Measurements from ENCODE around the gene SUDS3. TPM values are rescaled to one million over a fixed set of nuclear protein-coding genes. Genes with fewer than 3 reads are reported as not detected.
A peak's percentile ranks its signal among the peaks of the same experiment; 100 is the strongest.

SUDS3 gene
- total RNA-seq, 1 experiment from 2014 or later = 62.8 TPM

DNA sequence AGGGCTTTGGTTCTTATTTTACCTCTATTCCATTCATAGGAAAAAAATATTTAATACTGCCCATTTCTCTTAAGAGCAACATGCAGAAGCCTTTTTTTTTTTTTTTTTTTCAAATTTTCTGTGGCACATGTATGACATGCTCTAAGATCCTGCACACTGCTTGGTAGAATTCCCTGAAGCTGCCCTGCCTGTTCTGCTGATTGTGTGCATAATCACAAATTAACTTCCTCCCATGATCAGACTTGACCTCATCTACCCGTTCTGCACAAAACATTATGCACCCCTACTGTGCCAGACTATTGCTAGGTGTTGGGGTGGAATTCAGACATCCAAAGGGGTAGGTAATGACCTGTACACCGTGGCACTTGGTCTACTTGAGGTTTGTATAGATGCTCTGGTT, 22.2 kb downstream of the SUDS3 start:
- intact Hi-C loops (cut with micrococcal nuclease) = no loop called here
- CTCF ChIA-PET = no interaction called here
- no peaks in the 10 kb centered on the region for H3K27me3 ChIP-seq (ENCODE audit: low read length)
- peaks cover 48% of the 10 kb centered on the region for H3K36me3 ChIP-seq (ENCODE audit: low read depth, low read length)
- POLR2A ChIA-PET (ENCODE audit: unreplicated experiment) = no interaction called here
- H3K4me3 ChIP-seq (ENCODE audit: low read length) = no peak overlapping the region
- no peak overlapping the region for H3K27ac ChIP-seq (ENCODE audit: low read length)
- no peak overlapping the region for H2AFZ ChIP-seq (ENCODE audit: low read length)
- H3K9ac ChIP-seq (ENCODE audit: low read length) = no peak overlapping the region
- H3K79me2 ChIP-seq (ENCODE audit: low read length) = no peaks in the 10 kb centered on the region
- H3K9me3 ChIP-seq (ENCODE audit: low read length) = no peaks in the 10 kb centered on the region
- TF ChIP-seq EZH2 (IDR thresholded peaks at IDR 0.05; ENCODE audit: low read length, unreplicated experiment) (no peak), EZH2phosphoT487 (IDR thresholded peaks at IDR 0.05; ENCODE audit: borderline replicate concordance, low read length) (no peak)
- TF ChIP-seq, protein P1, sequence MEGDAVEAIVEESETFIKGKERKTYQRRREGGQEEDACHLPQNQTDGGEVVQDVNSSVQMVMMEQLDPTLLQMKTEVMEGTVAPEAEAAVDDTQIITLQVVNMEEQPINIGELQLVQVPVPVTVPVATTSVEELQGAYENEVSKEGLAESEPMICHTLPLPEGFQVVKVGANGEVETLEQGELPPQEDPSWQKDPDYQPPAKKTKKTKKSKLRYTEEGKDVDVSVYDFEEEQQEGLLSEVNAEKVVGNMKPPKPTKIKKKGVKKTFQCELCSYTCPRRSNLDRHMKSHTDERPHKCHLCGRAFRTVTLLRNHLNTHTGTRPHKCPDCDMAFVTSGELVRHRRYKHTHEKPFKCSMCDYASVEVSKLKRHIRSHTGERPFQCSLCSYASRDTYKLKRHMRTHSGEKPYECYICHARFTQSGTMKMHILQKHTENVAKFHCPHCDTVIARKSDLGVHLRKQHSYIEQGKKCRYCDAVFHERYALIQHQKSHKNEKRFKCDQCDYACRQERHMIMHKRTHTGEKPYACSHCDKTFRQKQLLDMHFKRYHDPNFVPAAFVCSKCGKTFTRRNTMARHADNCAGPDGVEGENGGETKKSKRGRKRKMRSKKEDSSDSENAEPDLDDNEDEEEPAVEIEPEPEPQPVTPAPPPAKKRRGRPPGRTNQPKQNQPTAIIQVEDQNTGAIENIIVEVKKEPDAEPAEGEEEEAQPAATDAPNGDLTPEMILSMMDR (conservative IDR thresholded peaks at IDR 0.05; ENCODE audit: low read depth, low read length) = no peak
- no peaks in the 10 kb centered on the region for H3F3A ChIP-seq (ENCODE audit: low read length, unreplicated experiment)
- no peaks in the 10 kb centered on the region for H3K4me1 ChIP-seq (ENCODE audit: insufficient read depth, low read length)
- ATAC-seq (no peak), DNase-seq (no peak)
- BruUV-seq (replicated peaks) = no TSS peak
- no peak overlapping the region for H3K4me2 ChIP-seq (ENCODE audit: low read length)
- no peaks in the 10 kb centered on the region for H4K20me1 ChIP-seq (ENCODE audit: low read length)
- no peaks in the 10 kb centered on the region for H3K9me2 ChIP-seq (replicated peaks; ENCODE audit: low read length)

DNA sequence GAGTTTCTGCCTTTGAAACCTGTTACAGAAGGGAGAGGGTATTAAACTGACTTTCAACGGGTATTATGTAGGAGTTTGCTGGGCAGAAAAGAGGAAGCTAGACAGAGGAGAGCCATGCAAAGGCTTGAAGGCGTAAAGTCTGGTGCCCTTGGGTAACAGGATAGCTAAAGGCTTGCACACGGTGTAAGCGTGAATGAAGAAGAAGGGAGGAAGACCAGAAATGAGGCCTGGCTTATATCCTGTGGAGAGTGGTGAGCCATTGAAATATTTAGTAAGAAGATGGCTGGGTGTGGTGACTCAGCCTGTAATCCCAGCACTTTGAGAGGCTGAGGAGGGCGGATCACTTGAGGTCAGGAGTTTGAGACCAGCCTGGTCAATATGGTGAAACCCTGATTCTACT, 22.6 kb downstream of the SUDS3 start:
- Histone ChIP-seq H3K4me1 (ENCODE audit: insufficient read depth, low read length) (no peaks in the 10 kb centered on the region), H3K79me2 (ENCODE audit: low read length) (no peaks in the 10 kb centered on the region), H3K4me3 (ENCODE audit: low read length) (no peak overlapping the region), H3K27ac (ENCODE audit: low read length) (no peak overlapping the region), H3K4me2 (ENCODE audit: low read length) (no peak overlapping the region), H3K9me3 (ENCODE audit: low read length) (no peaks in the 10 kb centered on the region), H2AFZ (ENCODE audit: low read length) (no peak overlapping the region), H4K20me1 (ENCODE audit: low read length) (no peaks in the 10 kb centered on the region), H3K9ac (ENCODE audit: low read length) (no peak overlapping the region), H3F3A (ENCODE audit: low read length, unreplicated experiment) (no peaks in the 10 kb centered on the region), H3K9me2 (replicated peaks; ENCODE audit: low read length) (no peaks in the 10 kb centered on the region), H3K27me3 (ENCODE audit: low read length) (no peaks in the 10 kb centered on the region), H3K36me3 (ENCODE audit: low read depth, low read length) (peaks cover 52% of the 10 kb centered on the region)
- no TSS peak for BruUV-seq (replicated peaks)
- ChIA-PET CTCF (no interaction called here), POLR2A (ENCODE audit: unreplicated experiment) (no interaction called here)
- DNase-seq = no peak
- no peak for ATAC-seq
- intact Hi-C loops (cut with micrococcal nuclease) = no loop called here
- TF ChIP-seq, protein P1 (conservative IDR thresholded peaks at IDR 0.05; ENCODE audit: low read depth, low read length) = no peak
- TF ChIP-seq EZH2 (IDR thresholded peaks at IDR 0.05; ENCODE audit: low read length, unreplicated experiment) = no peak
- no peak for TF ChIP-seq EZH2phosphoT487 (IDR thresholded peaks at IDR 0.05; ENCODE audit: borderline replicate concordance, low read length)

DNA sequence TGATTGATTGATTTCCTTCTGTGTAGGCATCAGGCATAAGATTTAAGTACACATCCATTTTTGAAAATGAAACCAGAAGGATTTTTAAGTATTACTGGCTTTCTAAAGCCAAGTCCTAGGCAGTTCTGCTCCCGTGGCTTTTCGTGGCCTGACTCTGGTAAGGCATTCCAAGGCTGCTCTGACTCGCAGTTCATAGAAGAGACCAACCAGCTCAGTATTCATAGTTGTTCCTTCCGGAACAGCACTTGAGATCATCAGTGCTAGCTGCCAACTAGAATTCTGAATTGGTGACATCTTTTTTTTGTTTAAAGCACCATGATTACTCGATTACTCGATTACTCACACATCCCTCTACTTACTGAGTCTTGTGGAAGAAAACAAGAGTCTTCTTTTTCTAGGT, 25.9 kb downstream of the SUDS3 start:
- Histone ChIP-seq H3K9ac (ENCODE audit: low read length) (no peak overlapping the region), H3K4me2 (ENCODE audit: low read length) (no peak overlapping the region), H3K9me3 (ENCODE audit: low read length) (no peaks in the 10 kb centered on the region), H3K27me3 (ENCODE audit: low read length) (no peaks in the 10 kb centered on the region), H3K4me3 (ENCODE audit: low read length) (no peak overlapping the region), H2AFZ (ENCODE audit: low read length) (no peak overlapping the region), H3F3A (ENCODE audit: low read length, unreplicated experiment) (no peaks in the 10 kb centered on the region), H3K4me1 (ENCODE audit: insufficient read depth, low read length) (no peaks in the 10 kb centered on the region), H3K36me3 (ENCODE audit: low read depth, low read length) (peaks cover 54% of the 10 kb centered on the region), H3K27ac (ENCODE audit: low read length) (no peak overlapping the region), H3K79me2 (ENCODE audit: low read length) (no peaks in the 10 kb centered on the region), H4K20me1 (ENCODE audit: low read length) (no peaks in the 10 kb centered on the region; the same call in 1 of the 2 replicates), H3K9me2 (replicated peaks; ENCODE audit: low read length) (no peaks in the 10 kb centered on the region)
- no peak for TF ChIP-seq EZH2phosphoT487 (IDR thresholded peaks at IDR 0.05; ENCODE audit: borderline replicate concordance, low read length)
- TF ChIP-seq, protein P1 (conservative IDR thresholded peaks at IDR 0.05; ENCODE audit: low read depth, low read length) = no peak
- TF ChIP-seq EZH2 (IDR thresholded peaks at IDR 0.05; ENCODE audit: low read length, unreplicated experiment) = no peak
- ChIA-PET CTCF (no interaction called here), POLR2A (ENCODE audit: unreplicated experiment) (no interaction called here)
- no peak for DNase-seq
- intact Hi-C loops (cut with micrococcal nuclease) = loop anchor here (10.0 kb wide), 1 partner anchor 1253 kb away; no protein-coding TSS in a partner anchor
- ATAC-seq = peak; percentile 44; the same call in 1 of the 2 replicates
- no TSS peak for BruUV-seq (replicated peaks)
